Activated B cell treated with CpG ODN at 0.5 μM for 24 hours (primary cell): ENCODE data around the gene PI4K2A. TPM values are rescaled to one million over a fixed set of nuclear protein-coding genes. Genes with fewer than 3 reads are reported as not detected.

Experiments used
- ATAC-seq: fragments of 200-7000 bp; cut with Tn5 transposase; one replicate; pipeline ENCODE4 v1.10.0; 2021; ENCODE audit warnings: low read depth, mild to moderate bottlenecking, moderate library complexity
- CTCF ChIA-PET: fragments of 350-600 bp; sonication (Branson Sonifier 250); formaldehyde crosslinking; loops from one replicate; lab custom pipeline; 2021; ENCODE audit warnings: antibody characterized with exemption; lab: Charles Lee
- POLR2A ChIA-PET: fragments of 350-600 bp; sonication (Branson Sonifier 250); formaldehyde crosslinking; loops from one replicate; lab custom pipeline; 2021; ENCODE audit warnings: antibody characterized with exemption; lab: Charles Lee
- DNase-seq: peaks from one replicate; pipeline ENCODE4 v3.0.0; 2022
- H3K27ac Mint-ChIP-seq: one replicate; pipeline ENCODE4 v1.8.0; 2020; ENCODE audit warnings: mixed read lengths
- H3K27me3 Mint-ChIP-seq: one replicate; pipeline ENCODE4 v1.8.0; 2021; ENCODE audit warnings: mixed read lengths
- H3K36me3 Mint-ChIP-seq: one replicate; pipeline ENCODE4 v1.8.0; 2021; ENCODE audit warnings: low read depth, mixed read lengths
- H3K4me1 Mint-ChIP-seq: one replicate; pipeline ENCODE4 v1.8.0; 2021; ENCODE audit warnings: mixed read lengths
- H3K4me3 Mint-ChIP-seq: one replicate; pipeline ENCODE4 v1.8.0; 2020; ENCODE audit warnings: mild to moderate bottlenecking, mixed read lengths
- H3K9me3 Mint-ChIP-seq: one replicate; pipeline ENCODE4 v1.8.0; 2020; ENCODE audit warnings: mixed read lengths
- intact Hi-C: fragments of 100-400 bp; cut with micrococcal nuclease; formaldehyde crosslinking; loops from one replicate; pipeline ENCODE4 v1.15.1; 2024
- total RNA-seq: library from RNA; stranded (reverse); gene quantifications from 2 replicates; pipeline ENCODE4 v1.2.3, GENCODE V29; 2022
- TF ChIP-seq, protein P1 (sequence below): fragments of 200-600 bp; IDR thresholded peaks from one replicate; pipeline ENCODE4 v1.8.0; 2022; ENCODE audit warnings: antibody characterized with exemption, mild to moderate bottlenecking

The PI4K2A gene
- total RNA-seq, 1 donor from 2014 or later, result 15.0 TPM

DNA sequence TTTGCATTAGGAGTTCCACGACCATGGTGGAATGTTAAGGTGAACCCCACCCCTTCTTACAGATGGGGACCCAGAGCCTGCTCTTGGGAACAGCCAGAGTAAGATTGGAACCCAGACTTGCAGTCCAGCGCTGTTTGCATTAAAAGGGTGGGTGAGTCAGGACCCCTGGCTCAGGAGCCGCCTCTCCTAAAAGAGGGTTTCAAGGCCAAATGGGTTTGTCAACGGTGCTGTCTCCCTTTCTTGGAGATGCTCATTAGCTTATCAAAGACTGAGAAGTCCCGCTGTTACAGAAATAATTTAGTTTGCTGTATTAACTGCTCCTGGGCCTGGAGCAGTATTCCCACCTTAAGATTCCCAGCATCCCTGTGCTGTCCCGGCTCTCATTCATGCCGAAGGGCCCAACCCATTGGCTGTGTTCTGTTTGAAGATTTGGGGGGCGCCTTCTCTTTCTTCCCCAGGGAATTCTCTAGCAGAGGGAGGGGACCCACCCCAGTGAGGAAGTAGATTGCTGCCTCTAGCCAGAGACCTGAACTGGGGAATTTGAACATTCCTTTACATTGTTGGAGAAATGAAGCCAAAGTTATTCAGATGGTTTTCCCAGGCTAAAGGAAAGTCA, 74.9 kb downstream of the PI4K2A start:
- peaks cover 4% of the 10 kb centered on the region for H3K36me3 Mint-ChIP-seq
- TF ChIP-seq, protein P1, sequence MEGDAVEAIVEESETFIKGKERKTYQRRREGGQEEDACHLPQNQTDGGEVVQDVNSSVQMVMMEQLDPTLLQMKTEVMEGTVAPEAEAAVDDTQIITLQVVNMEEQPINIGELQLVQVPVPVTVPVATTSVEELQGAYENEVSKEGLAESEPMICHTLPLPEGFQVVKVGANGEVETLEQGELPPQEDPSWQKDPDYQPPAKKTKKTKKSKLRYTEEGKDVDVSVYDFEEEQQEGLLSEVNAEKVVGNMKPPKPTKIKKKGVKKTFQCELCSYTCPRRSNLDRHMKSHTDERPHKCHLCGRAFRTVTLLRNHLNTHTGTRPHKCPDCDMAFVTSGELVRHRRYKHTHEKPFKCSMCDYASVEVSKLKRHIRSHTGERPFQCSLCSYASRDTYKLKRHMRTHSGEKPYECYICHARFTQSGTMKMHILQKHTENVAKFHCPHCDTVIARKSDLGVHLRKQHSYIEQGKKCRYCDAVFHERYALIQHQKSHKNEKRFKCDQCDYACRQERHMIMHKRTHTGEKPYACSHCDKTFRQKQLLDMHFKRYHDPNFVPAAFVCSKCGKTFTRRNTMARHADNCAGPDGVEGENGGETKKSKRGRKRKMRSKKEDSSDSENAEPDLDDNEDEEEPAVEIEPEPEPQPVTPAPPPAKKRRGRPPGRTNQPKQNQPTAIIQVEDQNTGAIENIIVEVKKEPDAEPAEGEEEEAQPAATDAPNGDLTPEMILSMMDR, result no peak
- ChIA-PET CTCF (interaction anchor here (1.1 to 1.4 kb wide), 2 partner anchors 14 to 16 kb away, joined by 3 to 4 read pairs; no protein-coding TSS in a partner anchor), POLR2A (no interaction called here)
- peaks cover 12% of the 10 kb centered on the region for H3K27me3 Mint-ChIP-seq
- intact Hi-C loops, result loop anchor here (2.0 kb wide), 1 partner anchor 21 kb away; the partner anchor contains the start of gene ZFYVE27
- no peak for ATAC-seq
- peak overlapping the region; percentile 97 for H3K4me3 Mint-ChIP-seq
- DNase-seq, result no peak
- H3K4me1 Mint-ChIP-seq, result peaks cover 14% of the 10 kb centered on the region
- no peaks in the 10 kb centered on the region for H3K9me3 Mint-ChIP-seq
- H3K27ac Mint-ChIP-seq, result no peak overlapping the region

DNA sequence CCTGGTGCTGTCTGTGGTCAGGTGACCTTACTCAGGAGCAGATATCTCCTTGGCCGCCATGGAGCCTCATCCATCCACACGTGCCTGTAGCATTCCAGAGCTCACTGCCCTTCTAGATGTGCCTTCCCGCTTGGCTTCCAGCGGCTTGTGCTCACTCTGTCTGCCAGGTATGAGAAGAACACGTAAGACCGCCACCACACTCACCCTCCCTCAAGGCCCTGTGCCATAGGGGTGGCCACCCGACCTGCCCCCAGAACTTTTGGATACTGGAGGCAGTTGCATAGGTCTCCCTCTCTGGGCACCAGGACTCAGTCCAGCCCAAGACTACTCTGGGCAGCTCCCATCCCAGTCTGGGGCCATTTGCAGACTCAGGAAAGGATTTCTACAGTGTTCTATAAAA, 77.2 kb downstream of the PI4K2A start:
- Mint-ChIP-seq H3K4me1 (peaks cover 11% of the 10 kb centered on the region), H3K4me3 (no peak overlapping the region), H3K9me3 (no peaks in the 10 kb centered on the region), H3K27ac (no peak overlapping the region), H3K36me3 (peaks cover 4% of the 10 kb centered on the region), H3K27me3 (peaks cover 6% of the 10 kb centered on the region)
- intact Hi-C loops, result no loop called here
- no peak for DNase-seq
- POLR2A ChIA-PET, result interaction anchor here (0.8 to 1.6 kb wide), 2 partner anchors 19 to 31 kb away, joined by 3 to 6 read pairs; partner anchors contain the start of genes AVPI1 and ZFYVE27
- no peak for ATAC-seq
- CTCF ChIA-PET, result no interaction called here
- TF ChIP-seq, protein P1, result no peak

DNA sequence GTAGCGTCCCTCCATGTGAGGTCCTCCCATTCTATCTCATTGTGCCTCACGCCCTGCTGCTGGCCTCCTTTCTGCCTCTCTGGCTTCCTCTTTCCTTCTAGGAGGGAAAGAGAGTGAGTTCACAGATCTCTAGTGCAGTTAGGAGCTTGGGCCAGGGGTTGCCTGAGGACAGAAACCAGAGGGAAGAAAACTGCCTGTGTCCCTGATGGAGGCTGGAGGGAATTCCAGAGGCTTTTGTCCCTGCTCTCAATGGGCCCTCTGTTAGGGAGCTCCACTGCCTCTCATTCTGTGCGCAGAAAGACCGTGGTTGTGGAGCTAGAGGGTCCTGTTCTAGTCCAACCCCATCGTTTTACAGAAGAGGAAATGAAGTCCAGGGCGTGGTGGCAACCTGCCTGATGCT, 77.7 kb downstream of the PI4K2A start:
- Mint-ChIP-seq H3K4me1 (peaks cover 6% of the 10 kb centered on the region), H3K27ac (no peak overlapping the region), H3K36me3 (peaks cover 4% of the 10 kb centered on the region), H3K27me3 (peaks cover 2% of the 10 kb centered on the region), H3K4me3 (no peak overlapping the region), H3K9me3 (no peaks in the 10 kb centered on the region)
- ChIA-PET POLR2A (interaction anchor here (0.8 kb wide), 1 partner anchor 31 kb away, joined by 3 read pairs; the partner anchor contains the start of gene AVPI1), CTCF (interaction anchor here (1.3 kb wide), 1 partner anchor 17 kb away, joined by 3 read pairs; no protein-coding TSS in a partner anchor)
- intact Hi-C loops, result no loop called here
- TF ChIP-seq, protein P1, result no peak
- ATAC-seq (no peak), DNase-seq (no peak)

DNA sequence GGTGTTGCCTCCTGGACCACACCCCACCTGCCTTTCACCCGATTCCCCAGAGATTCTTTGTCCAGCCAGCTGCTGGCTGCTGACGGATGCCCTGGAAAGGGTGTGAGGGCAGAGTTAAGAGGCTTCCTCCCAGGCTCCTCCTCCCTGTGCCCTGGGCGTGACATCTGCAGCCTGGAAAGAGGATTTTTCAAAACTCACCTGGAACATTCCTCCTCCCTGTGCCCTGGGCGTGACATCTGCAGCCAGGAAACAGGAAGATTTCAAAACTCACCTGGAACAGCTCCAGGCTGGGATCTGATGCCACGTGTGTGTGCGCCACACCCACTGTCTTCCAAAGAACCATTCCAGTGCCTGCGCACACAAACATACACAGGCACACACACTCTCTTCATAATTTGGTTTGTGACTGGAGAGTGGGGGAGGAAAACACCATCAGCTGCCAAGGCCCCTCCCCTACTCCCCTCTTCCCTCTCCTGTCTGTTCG, 78.2 kb downstream of the PI4K2A start:
- H3K4me3 Mint-ChIP-seq, result no peak overlapping the region
- TF ChIP-seq, protein P1, result no peak
- peaks cover 4% of the 10 kb centered on the region for H3K36me3 Mint-ChIP-seq
- H3K4me1 Mint-ChIP-seq, result peaks cover 6% of the 10 kb centered on the region
- DNase-seq (no peak), ATAC-seq (no peak)
- ChIA-PET CTCF (interaction anchor here (1.3 kb wide), 1 partner anchor 16 kb away, joined by 3 read pairs; no protein-coding TSS in a partner anchor), POLR2A (interaction anchor here (0.8 kb wide), 1 partner anchor 32 kb away, joined by 3 read pairs; the partner anchor contains the start of gene AVPI1)
- no peaks in the 10 kb centered on the region for H3K9me3 Mint-ChIP-seq
- peaks cover 5% of the 10 kb centered on the region for H3K27me3 Mint-ChIP-seq
- intact Hi-C loops, result no loop called here
- no peak overlapping the region for H3K27ac Mint-ChIP-seq

DNA sequence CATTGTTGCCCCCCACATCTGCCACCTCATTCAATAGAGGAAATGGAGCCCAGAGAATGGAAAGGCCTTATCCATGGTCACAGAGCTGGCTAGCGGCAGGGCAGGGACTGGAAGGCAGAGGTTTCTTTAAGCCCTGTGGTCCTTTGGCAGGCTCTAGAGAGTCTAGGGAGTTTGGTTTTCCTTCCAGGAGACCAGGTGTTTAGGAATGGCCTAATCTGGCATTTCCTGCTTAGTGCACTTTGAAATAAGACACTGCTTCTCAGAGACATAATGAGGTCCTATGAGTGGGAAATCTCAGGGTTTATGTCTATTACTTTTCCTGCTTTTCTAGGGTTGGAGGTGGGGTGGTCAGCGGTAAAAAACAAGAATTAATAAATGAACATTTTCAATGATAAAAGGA, 79.1 kb downstream of the PI4K2A start:
- DNase-seq (no peak), ATAC-seq (no peak)
- ChIA-PET CTCF (interaction anchor here (0.6 kb wide), 1 partner anchor 14 kb away, joined by 3 read pairs; no protein-coding TSS in a partner anchor), POLR2A (no interaction called here)
- H3K27ac Mint-ChIP-seq, result no peak overlapping the region
- H3K4me3 Mint-ChIP-seq, result no peak overlapping the region
- TF ChIP-seq, protein P1, result no peak
- intact Hi-C loops, result no loop called here
- H3K9me3 Mint-ChIP-seq, result no peaks in the 10 kb centered on the region
- peaks cover 2% of the 10 kb centered on the region for H3K27me3 Mint-ChIP-seq
- H3K4me1 Mint-ChIP-seq, result peaks cover under 1% of the 10 kb centered on the region
- no peaks in the 10 kb centered on the region for H3K36me3 Mint-ChIP-seq
